Ovary (tissue), 9 donors: Measurements from ENCODE around the gene KSR1. TPM values are rescaled to one million over a fixed set of nuclear protein-coding genes. Genes with fewer than 3 reads are reported as not detected.

ENCODE experiments used
- DNase-seq, 5 donors: peaks; one replicate each; pipeline ENCODE4 v3.0.0-alpha.2; 2019 to 2020
- H3K27ac ChIP-seq, 2 donors: fragments of 200-600 bp; one replicate each; pipeline versions ENCODE4 v1.5.1 to v1.8.0; 2019 to 2022
- H3K27me3 ChIP-seq: fragments of 200-600 bp; one replicate; pipeline ENCODE4 v1.8.0; 2022
- H3K36me3 ChIP-seq: fragments of 200-600 bp; sonication (generic); one replicate; pipeline ENCODE4 v1.5.1; 2019
- H3K4me1 ChIP-seq: one replicate; pipeline ENCODE4 v1.8.1; 2013; ENCODE audit warnings: mild to moderate bottlenecking, moderate library complexity; ENCODE audit not compliant: insufficient read depth
- H3K4me3 ChIP-seq: fragments of 200-600 bp; sonication (generic); one replicate; pipeline ENCODE4 v1.5.1; 2017
- H3K9me3 ChIP-seq, 2 donors: fragments of 200-600 bp in 1 of 2; sonication (generic) in 1 of 2; one replicate each; pipeline versions ENCODE4 v1.5.1 to v1.8.1; 2013 to 2019; ENCODE audit warnings: mild to moderate bottlenecking in 1 of 2, moderate library complexity in 1 of 2
- EP300 ChIP-seq: sonication (generic); formaldehyde crosslinking; IDR thresholded peaks from one replicate; pipeline ENCODE4 v1.6.1; 2017; ENCODE audit warnings: antibody characterized with exemption
- POLR2A ChIP-seq: fragments of 450-650 bp; IDR thresholded peaks from one replicate; pipeline ENCODE4 v1.6.1; 2017; ENCODE audit warnings: antibody characterized with exemption, mild to moderate bottlenecking, moderate library complexity
- WGBS, 3 donors: extraction: QIAGEN DNeasy Blood & Tissue Kit in 1 of 3; methylation state at CpG; one replicate each; pipeline versions ENCODE4 v1.1.5 to v1.1.7; 2013 to 2017; 5-methylcytosine and 5-hydroxymethylcytosine counted together
- intact Hi-C, 4 donors: fragments of 100-400 bp; cut with DNase I; formaldehyde crosslinking; loops; one replicate each; pipeline versions ENCODE4 v1.11.0 to v1.15.1; 2022 to 2023
- polyA plus RNA-seq, 2 donors: library from polyadenylated mRNA; stranded (reverse); fragments of 200-250 nt in 1 of 2; fragments of 350-450 nt in 1 of 2; fragmentation: Illumina TruSeq in 1 of 2; extraction: RNeasy Lipid Tissue Mini Kit (QIAGEN cat#74804) in 1 of 2; gene quantifications; one replicate each; pipeline ENCODE4 v1.2.3, GENCODE V29; 2013 to 2014
- total RNA-seq, 7 donors: library from RNA; depleted of rRNA in 2 of 7; stranded (reverse); fragments of >200 nt in 2 of 7; fragmentation: NEBNext Ultra II Directional in 3 of 7; extraction: Animal tissue kit (Norgen Biotek cat#: 25700) in 3 of 7; gene quantifications; one replicate each; pipeline versions ENCODE4 v1.1.0 to v1.2.4, GENCODE V29; 2016 to 2023
- TF ChIP-seq, protein P1 (sequence below), 3 donors: fragments of 450-650 bp in 2 of 3; fragments of 200-600 bp in 1 of 3; IDR thresholded peaks; one replicate each; pipeline versions ENCODE4 v1.5.1 to v1.8.0; 2016 to 2022; ENCODE audit warnings: antibody characterized with exemption in 3 of 3, mild to moderate bottlenecking in 1 of 3
- donor health status: DM: no; HTN: no; CAD: no; lungs with moderate emphysema.
- donor health status: DM: no; HTN: no; CAD: no.
- donor health status: Bipolar disorder and iron deficiency.
- donor health status: DM: yes; HTN: yes; CAD: no.
- donor health status: DM: no; HTN: no; CAD: no.
- donor health status: DM: yes; HTN: yes; CAD: no.

Gene KSR1
- total and polyA plus RNA-seq, 9 donors = 27.7 to 84.8 (median 39.5) TPM

DNA sequence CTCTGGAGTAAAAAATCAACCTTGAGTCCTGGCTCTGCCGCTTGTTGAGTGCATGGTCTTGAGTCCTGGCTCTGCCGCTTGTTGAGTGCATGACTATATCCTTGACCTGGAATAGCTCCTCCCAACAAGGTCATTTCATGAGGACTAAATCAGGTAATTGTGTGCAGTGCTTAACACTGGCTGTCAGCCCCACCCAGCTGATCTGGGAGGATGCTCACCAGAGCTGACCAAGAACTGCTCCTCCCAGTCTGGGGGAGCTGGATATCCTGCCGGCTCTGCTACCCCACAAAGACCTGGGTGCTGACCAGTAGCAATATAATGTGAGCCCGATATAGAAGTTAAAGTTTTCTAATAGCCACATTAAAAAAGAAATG, 154.0 kb downstream of the KSR1 start:
- DNase-seq = no peak
- no peaks in the 10 kb centered on the region for H3K27me3 ChIP-seq
- no peak overlapping the region for H3K27ac ChIP-seq
- intact Hi-C loops = loop anchor here in 1 of 4 donors (5.0 kb wide), 1 partner anchor 173 kb away; no protein-coding TSS in a partner anchor
- TF ChIP-seq EP300 (no peak), POLR2A (no peak)
- TF ChIP-seq, protein P1, sequence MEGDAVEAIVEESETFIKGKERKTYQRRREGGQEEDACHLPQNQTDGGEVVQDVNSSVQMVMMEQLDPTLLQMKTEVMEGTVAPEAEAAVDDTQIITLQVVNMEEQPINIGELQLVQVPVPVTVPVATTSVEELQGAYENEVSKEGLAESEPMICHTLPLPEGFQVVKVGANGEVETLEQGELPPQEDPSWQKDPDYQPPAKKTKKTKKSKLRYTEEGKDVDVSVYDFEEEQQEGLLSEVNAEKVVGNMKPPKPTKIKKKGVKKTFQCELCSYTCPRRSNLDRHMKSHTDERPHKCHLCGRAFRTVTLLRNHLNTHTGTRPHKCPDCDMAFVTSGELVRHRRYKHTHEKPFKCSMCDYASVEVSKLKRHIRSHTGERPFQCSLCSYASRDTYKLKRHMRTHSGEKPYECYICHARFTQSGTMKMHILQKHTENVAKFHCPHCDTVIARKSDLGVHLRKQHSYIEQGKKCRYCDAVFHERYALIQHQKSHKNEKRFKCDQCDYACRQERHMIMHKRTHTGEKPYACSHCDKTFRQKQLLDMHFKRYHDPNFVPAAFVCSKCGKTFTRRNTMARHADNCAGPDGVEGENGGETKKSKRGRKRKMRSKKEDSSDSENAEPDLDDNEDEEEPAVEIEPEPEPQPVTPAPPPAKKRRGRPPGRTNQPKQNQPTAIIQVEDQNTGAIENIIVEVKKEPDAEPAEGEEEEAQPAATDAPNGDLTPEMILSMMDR (IDR thresholded peaks at IDR 0.05) = no peak
- 65 to 71% (median 65%) methylated on average over 4 of the region's 4 CpGs for WGBS, 3 donors
- H3K36me3 ChIP-seq = no peaks in the 10 kb centered on the region
- H3K9me3 ChIP-seq = no peaks in the 10 kb centered on the region
- no peak overlapping the region for H3K4me3 ChIP-seq
- peaks cover 1% of the 10 kb centered on the region for H3K4me1 ChIP-seq

DNA sequence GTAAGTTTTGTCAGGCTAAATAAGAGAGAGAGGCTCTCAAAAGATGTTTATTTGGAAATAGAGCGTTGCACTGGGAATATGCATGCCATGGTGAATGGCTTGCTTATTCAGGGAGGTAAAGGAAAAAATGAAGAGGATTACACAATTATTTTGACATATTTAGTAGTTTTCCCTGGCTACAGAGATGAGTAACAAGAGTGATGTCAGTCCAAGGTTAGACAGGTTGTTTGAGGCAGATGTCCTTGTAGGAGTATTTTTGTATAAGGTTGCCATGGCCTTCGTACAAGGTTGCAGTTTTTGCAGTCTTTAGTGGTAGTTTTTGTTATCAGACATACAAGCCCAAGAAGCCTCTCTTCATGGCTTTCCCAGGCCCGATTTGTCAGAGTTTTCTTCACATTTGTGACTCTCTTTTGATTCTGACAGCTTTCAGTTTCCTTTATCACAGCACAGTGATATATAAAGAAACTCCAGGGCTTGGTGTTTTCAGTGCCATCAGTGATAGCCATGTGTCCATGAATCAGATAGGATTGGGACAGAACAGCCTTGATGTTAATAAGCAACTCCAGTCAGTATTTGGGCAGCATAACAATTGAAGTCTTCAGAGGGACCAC, 156.0 kb downstream of the KSR1 start:
- no peak for DNase-seq
- H3K4me3 ChIP-seq = no peak overlapping the region
- WGBS, 3 donors = 20 to 30% (median 24%) methylated on average over 3 of the region's 3 CpGs
- TF ChIP-seq, protein P1 (IDR thresholded peaks at IDR 0.05) = no peak
- TF ChIP-seq POLR2A (no peak), EP300 (no peak)
- H3K9me3 ChIP-seq = no peaks in the 10 kb centered on the region
- no peaks in the 10 kb centered on the region for H3K27me3 ChIP-seq
- H3K36me3 ChIP-seq = no peaks in the 10 kb centered on the region
- intact Hi-C loops = loop anchor here in 1 of 4 donors (5.0 kb wide), 1 partner anchor 175 kb away; no protein-coding TSS in a partner anchor
- no peak overlapping the region for H3K27ac ChIP-seq
- H3K4me1 ChIP-seq = peaks cover 1% of the 10 kb centered on the region

DNA sequence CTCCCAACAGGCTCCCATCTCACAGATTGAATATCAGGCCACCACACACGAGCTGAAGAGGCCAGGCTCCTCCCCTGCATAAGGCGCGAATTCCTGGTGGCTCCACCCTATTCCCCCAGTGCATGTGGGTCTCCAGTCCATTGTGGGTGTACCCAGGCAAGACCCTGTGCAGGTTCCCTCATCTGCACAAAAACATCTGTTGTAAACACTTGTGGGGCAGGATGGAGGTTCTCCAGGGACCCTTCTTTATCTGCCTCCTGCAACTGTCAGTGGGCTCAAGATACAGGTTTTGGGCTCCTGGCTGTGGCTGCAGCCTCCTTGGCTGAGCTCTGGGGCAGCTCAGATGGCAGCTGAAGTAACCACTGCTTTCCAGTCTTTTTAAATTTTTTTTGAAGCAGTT, 157.2 kb downstream of the KSR1 start:
- WGBS, 3 donors = 81 to 97% (median 90%) methylated on average over 3 of the region's 3 CpGs

DNA sequence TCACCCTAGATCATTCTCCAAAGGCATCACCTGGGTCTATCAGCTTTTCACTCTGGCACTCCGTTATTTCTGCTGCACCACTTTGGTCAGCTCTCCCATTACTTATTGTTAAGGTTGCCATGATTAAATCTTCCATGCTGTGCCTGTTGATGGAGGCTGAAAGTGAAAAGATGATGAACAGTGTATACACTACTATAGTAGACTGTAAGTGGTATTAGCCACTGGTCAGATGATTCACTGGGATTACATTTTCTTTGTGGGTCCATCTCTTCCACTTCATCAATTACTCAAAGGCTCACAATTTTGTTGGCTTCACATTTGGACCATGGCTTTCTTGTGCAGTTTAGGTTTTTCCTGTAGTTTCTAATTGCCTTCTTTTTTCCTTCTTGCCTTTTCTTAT, 158.9 kb downstream of the KSR1 start:
- 96 to 100% (median 96%) methylated on average over 1 of the region's 1 CpG for WGBS, 3 donors
- Histone ChIP-seq H3K4me1 (no peaks in the 10 kb centered on the region), H3K36me3 (no peaks in the 10 kb centered on the region), H3K4me3 (no peak overlapping the region), H3K27ac (no peak overlapping the region), H3K9me3 (no peaks in the 10 kb centered on the region), H3K27me3 (no peaks in the 10 kb centered on the region)
- DNase-seq = no peak
- intact Hi-C loops = no loop called here
- TF ChIP-seq POLR2A (no peak), EP300 (no peak)
- TF ChIP-seq, protein P1 (IDR thresholded peaks at IDR 0.05) = no peak

More for the DNA sequence above, 157.2 kb downstream of the KSR1 start:
- Histone ChIP-seq H3K36me3 (no peaks in the 10 kb centered on the region), H3K4me1 (peaks cover 1% of the 10 kb centered on the region), H3K27me3 (no peaks in the 10 kb centered on the region), H3K9me3 (no peaks in the 10 kb centered on the region), H3K4me3 (no peak overlapping the region), H3K27ac (no peak overlapping the region)
- TF ChIP-seq EP300 = no peak
- TF ChIP-seq, protein P1 (IDR thresholded peaks at IDR 0.05) = no peak
- TF ChIP-seq POLR2A = no peak
- no peak for DNase-seq
- intact Hi-C loops = loop anchor here in 1 of 4 donors (5.0 kb wide), 1 partner anchor 176 kb away; no protein-coding TSS in a partner anchor
